Right forelimb (tissue), 1 donor: ENCODE measurements around the gene PRM2.

ENCODE experiments used
- DNase-seq: peaks from one replicate; pipeline ENCODE4 v3.0.0-alpha.2; 2018

PRM2 gene

GRCh38 chr16:11276143-11276895 is at the start of gene PRM2:
TSS of gene PRM2 (minus strand) at chr16:11276480. CDS start at chr16:11276370, 110 bp downstream.
- DNase-seq: no peak

- no peak for DNase-seq
Observed at GRCh38 chr16:11325404-11326083, 49.3 kb upstream of the PRM2 start.

- no peak for DNase-seq
Observed at GRCh38 chr16:11323551-11324336, 47.5 kb upstream of the PRM2 start.

- no peak for DNase-seq
Observed at GRCh38 chr16:11322823-11323222, 46.5 kb upstream of the PRM2 start.

- DNase-seq: no peak
Observed at GRCh38 chr16:11321662-11322061, 45.4 kb upstream of the PRM2 start.

- DNase-seq: no peak
Observed at GRCh38 chr16:11320170-11320569, 43.9 kb upstream of the PRM2 start.

- DNase-seq: no peak
Observed at GRCh38 chr16:11319529-11320146, 43.4 kb upstream of the PRM2 start.

GRCh38 chr16:11318817-11319216 is 42.5 kb upstream of the PRM2 start:
- no peak for DNase-seq

- no peak for DNase-seq
Observed at GRCh38 chr16:11316331-11317015, 40.2 kb upstream of the PRM2 start.

GRCh38 chr16:11315510-11315909 is 39.2 kb upstream of the PRM2 start:
- DNase-seq: no peak

GRCh38 chr16:11314309-11314894 is 38.1 kb upstream of the PRM2 start:
- no peak for DNase-seq

GRCh38 chr16:11313493-11314308 is 37.4 kb upstream of the PRM2 start:
- no peak for DNase-seq

- DNase-seq: no peak
Observed at GRCh38 chr16:11312718-11313492, 36.6 kb upstream of the PRM2 start.

GRCh38 chr16:11310997-11311561 is 34.8 kb upstream of the PRM2 start:
- DNase-seq: no peak

- DNase-seq: no peak
Observed at GRCh38 chr16:11310634-11310977, 34.3 kb upstream of the PRM2 start.

GRCh38 chr16:11309895-11310633 is 33.8 kb upstream of the PRM2 start:
- DNase-seq: no peak

GRCh38 chr16:11308493-11309283 is 32.4 kb upstream of the PRM2 start:
- DNase-seq: no peak

- no peak for DNase-seq
Observed at GRCh38 chr16:11307639-11308492, 31.6 kb upstream of the PRM2 start.
